Spleen (tissue), 11 donors: ENCODE results near the gene KLHL22. TPM values are rescaled to one million over a fixed set of nuclear protein-coding genes. Genes with fewer than 3 reads are reported as not detected.

Experiments
- DNase-seq: peaks from one replicate; pipeline ENCODE4 v3.0.0-alpha.2; 2020
- H3K27ac ChIP-seq, 8 donors: fragments of 200-600 bp; sonication (generic) in 7 of 8; 1 replicate in 4 of 8; 2 replicates in 4 of 8; pipeline versions ENCODE4 v1.5.0 to v1.8.0; 2016 to 2021; ENCODE audit warnings: inconsistent platforms in 4 of 8, mild to moderate bottlenecking in 4 of 8, moderate library complexity in 1 of 8
- H3K27me3 ChIP-seq, 7 donors: fragments of 200-600 bp; sonication (generic) in 6 of 7; replicated peaks in 1 of 7; 1 replicate in 4 of 7; 2 replicates in 3 of 7; pipeline versions ENCODE4 v1.5.0 to v1.8.0; 2016 to 2021; ENCODE audit warnings: inconsistent platforms in 3 of 7, mild to moderate bottlenecking in 1 of 7
- H3K36me3 ChIP-seq, 6 donors: fragments of 200-600 bp; sonication (generic) in 5 of 6; 1 replicate in 4 of 6; 2 replicates in 2 of 6; pipeline versions ENCODE4 v1.5.0 to v1.8.0; 2016 to 2021; ENCODE audit warnings: inconsistent platforms in 2 of 6
- H3K4me1 ChIP-seq, 6 donors: fragments of 200-600 bp; sonication (generic) in 5 of 6; 1 replicate in 3 of 6; 2 replicates in 3 of 6; pipeline versions ENCODE4 v1.5.0 to v1.8.0; 2016 to 2021; ENCODE audit warnings: inconsistent platforms in 3 of 6
- H3K4me3 ChIP-seq, 8 donors: fragments of 200-600 bp; sonication (generic) in 7 of 8; 1 replicate in 4 of 8; 2 replicates in 4 of 8; pipeline versions ENCODE4 v1.5.0 to v1.8.0; 2016 to 2021; ENCODE audit warnings: inconsistent platforms in 4 of 8, mild to moderate bottlenecking in 4 of 8, moderate library complexity in 2 of 8
- H3K9me3 ChIP-seq, 8 donors: fragments of 200-600 bp; sonication (generic) in 7 of 8; 1 replicate in 4 of 8; 2 replicates in 4 of 8; pipeline versions ENCODE4 v1.5.0 to v1.8.0; 2016 to 2021; ENCODE audit warnings: inconsistent platforms in 4 of 8
- POLR2A ChIP-seq, 3 donors: fragments of 450-650 bp; IDR thresholded peaks; one replicate each; pipeline ENCODE4 v1.5.1; 2017; ENCODE audit warnings: antibody characterized with exemption in 3 of 3, mild to moderate bottlenecking in 1 of 3
- POLR2AphosphoS5 ChIP-seq, 3 donors: sonication (generic); formaldehyde crosslinking; IDR thresholded peaks; one replicate each; pipeline ENCODE4 v1.5.1; 2017; ENCODE audit warnings: antibody characterized with exemption in 3 of 3
- WGBS, 5 donors: extraction: QIAGEN DNeasy Blood & Tissue Kit in 3 of 5; methylation state at CpG; one replicate each; pipeline versions ENCODE4 v1.1.5 to v1.1.7; 2013 to 2018; 5-methylcytosine and 5-hydroxymethylcytosine counted together
- intact Hi-C: fragments of 100-400 bp; cut with DNase I; formaldehyde crosslinking; loops from one replicate; pipeline ENCODE4 v1.15.0; 2023; ENCODE audit warnings: low total_unique reads
- polyA plus RNA-seq, 3 donors: library from polyadenylated mRNA; stranded (reverse); fragments of 200-250 nt; gene quantifications; one replicate each; pipeline ENCODE4 v1.2.1, GENCODE V29; 2013
- total RNA-seq, 7 donors: library from RNA; depleted of rRNA in 3 of 7; stranded (reverse); fragments of >200 nt in 3 of 7; fragmentation: NEBNext Ultra II Directional in 4 of 7; extraction: Animal tissue kit (Norgen Biotek cat#: 25700) in 4 of 7; gene quantifications; one replicate each; pipeline versions ENCODE4 v1.1.0 to v1.2.1, GENCODE V29; 2016 to 2021
- TF ChIP-seq, protein P1 (sequence below), 11 experiments: fragments of 200-600 bp in 7 of 11; fragments of 450-650 bp in 4 of 11; sonication (generic) in 4 of 11; IDR thresholded peaks in 8 of 11; conservative IDR thresholded peaks in 3 of 11; 1 replicate in 7 of 11; 2 replicates in 4 of 11; pipeline versions ENCODE4 v1.4.0 to v1.8.0; 2016 to 2021; ENCODE audit warnings: antibody characterized with exemption in 11 of 11, inconsistent platforms in 4 of 11, mild to moderate bottlenecking in 1 of 11
- donor health status: healthy with polysubstance abuse.
- donor health status: DM: no; HTN: no; CAD: no; lungs with moderate emphysema.
- donor health status: DM: no; HTN: no; CAD: no.
- donor health status: Bipolar disorder and iron deficiency.
- donor health status: healthy.
- donor health status: DM: no; HTN: no; CAD: no.
- donor health status: DM: yes; HTN: yes; CAD: no.

KLHL22 gene
- total and polyA plus RNA-seq, 10 donors = 14.0 to 40.6 (median 28.6) TPM

DNA sequence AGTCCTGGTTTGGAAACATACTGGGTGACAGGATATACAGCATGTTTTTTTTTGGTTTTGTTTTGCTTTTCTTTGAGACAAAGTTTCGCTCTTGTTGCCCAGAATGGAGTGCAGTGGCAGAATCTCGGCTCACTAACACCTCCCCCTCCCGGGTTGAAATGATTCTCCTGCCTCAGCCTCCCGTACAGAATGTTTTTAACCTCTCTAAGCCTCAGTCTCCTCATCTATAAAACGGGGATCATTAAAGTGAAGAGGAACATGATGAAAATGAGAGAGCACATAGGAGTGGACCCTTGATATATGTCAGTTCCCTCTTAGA is 29.9 kb downstream of the KLHL22 start:
- Histone ChIP-seq H3K36me3 (peaks cover 0 to 42% (median 4%) of the 10 kb centered on the region in 6 donors), H3K27me3 (no peaks in the 10 kb centered on the region), H3K27ac (peak overlapping the region in 3 of 8 donors; percentile 92 to 98 (median 94)), H3K4me3 (no peak overlapping the region), H3K4me1 (peaks cover 0 to 55% (median 37%) of the 10 kb centered on the region in 6 donors), H3K9me3 (no peaks in the 10 kb centered on the region)
- TF ChIP-seq POLR2A (IDR thresholded peaks at IDR 0.05) (no peak), POLR2AphosphoS5 (IDR thresholded peaks at IDR 0.05) (no peak)
- TF ChIP-seq, protein P1, sequence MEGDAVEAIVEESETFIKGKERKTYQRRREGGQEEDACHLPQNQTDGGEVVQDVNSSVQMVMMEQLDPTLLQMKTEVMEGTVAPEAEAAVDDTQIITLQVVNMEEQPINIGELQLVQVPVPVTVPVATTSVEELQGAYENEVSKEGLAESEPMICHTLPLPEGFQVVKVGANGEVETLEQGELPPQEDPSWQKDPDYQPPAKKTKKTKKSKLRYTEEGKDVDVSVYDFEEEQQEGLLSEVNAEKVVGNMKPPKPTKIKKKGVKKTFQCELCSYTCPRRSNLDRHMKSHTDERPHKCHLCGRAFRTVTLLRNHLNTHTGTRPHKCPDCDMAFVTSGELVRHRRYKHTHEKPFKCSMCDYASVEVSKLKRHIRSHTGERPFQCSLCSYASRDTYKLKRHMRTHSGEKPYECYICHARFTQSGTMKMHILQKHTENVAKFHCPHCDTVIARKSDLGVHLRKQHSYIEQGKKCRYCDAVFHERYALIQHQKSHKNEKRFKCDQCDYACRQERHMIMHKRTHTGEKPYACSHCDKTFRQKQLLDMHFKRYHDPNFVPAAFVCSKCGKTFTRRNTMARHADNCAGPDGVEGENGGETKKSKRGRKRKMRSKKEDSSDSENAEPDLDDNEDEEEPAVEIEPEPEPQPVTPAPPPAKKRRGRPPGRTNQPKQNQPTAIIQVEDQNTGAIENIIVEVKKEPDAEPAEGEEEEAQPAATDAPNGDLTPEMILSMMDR (IDR thresholded peaks at IDR 0.05 in 8 of 11, conservative IDR thresholded peaks at IDR 0.05 in 3 of 11) = no peak
- intact Hi-C loops = no loop called here
- WGBS, 5 donors = 72 to 94% (median 87%) methylated on average over 5 of the region's 5 CpGs
- DNase-seq = no peak

DNA sequence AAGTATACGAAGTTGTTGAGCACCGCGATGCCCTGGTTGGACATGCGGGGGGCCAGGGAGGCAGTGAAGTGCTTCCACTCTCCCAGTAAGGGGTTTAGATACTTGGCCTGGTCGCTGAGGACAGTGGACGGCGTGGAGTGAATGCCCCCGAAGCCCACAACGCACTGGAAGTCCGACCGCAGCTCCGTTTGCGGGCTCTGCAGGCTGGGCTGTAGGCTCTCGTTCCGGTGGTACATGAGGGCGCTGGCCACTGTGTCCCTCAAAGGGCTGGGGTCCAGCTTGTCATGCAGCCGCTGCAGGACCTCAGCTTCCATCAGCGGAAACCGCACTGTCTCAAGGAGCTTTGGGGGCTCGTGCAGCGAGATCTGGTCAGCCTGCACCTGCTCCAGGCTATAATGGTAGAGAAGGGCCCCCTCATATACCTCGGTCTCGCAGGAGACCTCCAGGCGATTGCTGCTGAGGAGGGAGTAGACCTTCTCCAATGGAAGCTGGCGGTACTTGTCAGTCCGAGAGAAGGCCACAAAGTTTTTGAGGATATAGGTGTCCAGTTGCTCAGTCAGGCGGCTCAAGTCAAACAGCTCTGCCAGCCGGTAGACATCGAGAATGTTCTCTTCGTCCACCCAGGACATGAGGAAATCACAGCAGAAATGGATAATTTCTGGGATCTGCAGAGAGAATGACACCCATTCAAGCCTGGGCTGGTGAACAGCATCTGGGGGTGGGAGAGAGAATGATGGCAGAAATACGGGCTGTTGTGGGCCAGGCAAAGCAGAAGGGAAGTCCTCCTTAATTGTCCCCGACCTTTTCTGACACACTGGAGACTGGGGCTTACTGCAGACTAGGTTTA is 30.5 kb downstream of the KLHL22 start:
- WGBS, 5 donors = 94 to 97% (median 95%) methylated on average over 26 to 32 of the region's 32 CpGs
- intact Hi-C loops = no loop called here
- H3K4me1 ChIP-seq = peaks cover 0 to 55% (median 37%) of the 10 kb centered on the region in 6 donors
- H3K9me3 ChIP-seq = no peaks in the 10 kb centered on the region
- peak overlapping the region; percentile 84 to 98 (median 90) for H3K27ac ChIP-seq
- no peaks in the 10 kb centered on the region for H3K27me3 ChIP-seq
- peak; percentile 78 for DNase-seq
- peaks cover 0 to 39% (median 3%) of the 10 kb centered on the region in 6 donors for H3K36me3 ChIP-seq
- no peak for TF ChIP-seq POLR2A (IDR thresholded peaks at IDR 0.05)
- TF ChIP-seq POLR2AphosphoS5 (IDR thresholded peaks at IDR 0.05) = peak in 1 of 3 donors; percentile 17
- H3K4me3 ChIP-seq = no peak overlapping the region

DNA sequence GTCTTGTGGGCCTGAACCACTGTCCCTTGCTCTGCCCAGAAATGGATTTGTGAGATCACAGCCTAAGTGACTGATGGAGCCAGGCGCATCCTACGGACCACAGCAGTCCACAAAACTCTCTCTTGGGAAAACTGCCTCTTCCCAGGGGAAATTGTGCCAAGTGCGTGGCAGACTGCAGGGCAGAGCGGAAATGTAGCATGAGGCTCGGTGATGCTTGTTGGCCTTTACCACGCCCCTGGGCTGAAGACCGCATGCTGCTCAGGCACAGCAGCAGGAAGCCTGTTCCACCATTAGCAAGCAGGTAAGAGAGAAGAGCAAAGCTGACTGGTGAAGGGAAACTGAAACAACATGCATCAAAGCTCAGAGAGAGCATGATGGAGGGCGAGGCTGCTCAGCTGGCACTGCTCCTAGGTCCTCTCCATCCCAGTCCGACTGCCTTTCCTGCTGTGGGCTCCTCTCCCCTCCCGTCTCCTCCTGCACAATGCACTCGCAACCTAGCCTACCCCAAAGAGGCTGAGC is 31.4 kb downstream of the KLHL22 start:
- Histone ChIP-seq H3K27me3 (no peaks in the 10 kb centered on the region), H3K4me3 (peak overlapping the region in 1 of 8 donors; percentile 48), H3K27ac (peak overlapping the region; percentile 84 to 98 (median 90)), H3K9me3 (no peaks in the 10 kb centered on the region), H3K36me3 (peaks cover 0 to 39% (median 2%) of the 10 kb centered on the region in 6 donors), H3K4me1 (peaks cover 0 to 55% (median 37%) of the 10 kb centered on the region in 6 donors)
- intact Hi-C loops = no loop called here
- TF ChIP-seq POLR2AphosphoS5 (IDR thresholded peaks at IDR 0.05) (peak; percentile 32 to 60 (median 39)), POLR2A (IDR thresholded peaks at IDR 0.05) (no peak)
- TF ChIP-seq, protein P1 (IDR thresholded peaks at IDR 0.05 in 8 of 11, conservative IDR thresholded peaks at IDR 0.05 in 3 of 11) = no peak
- peak; percentile 89 for DNase-seq
- 62 to 91% (median 68%) methylated on average over 10 to 11 of the region's 11 CpGs for WGBS, 5 donors

DNA sequence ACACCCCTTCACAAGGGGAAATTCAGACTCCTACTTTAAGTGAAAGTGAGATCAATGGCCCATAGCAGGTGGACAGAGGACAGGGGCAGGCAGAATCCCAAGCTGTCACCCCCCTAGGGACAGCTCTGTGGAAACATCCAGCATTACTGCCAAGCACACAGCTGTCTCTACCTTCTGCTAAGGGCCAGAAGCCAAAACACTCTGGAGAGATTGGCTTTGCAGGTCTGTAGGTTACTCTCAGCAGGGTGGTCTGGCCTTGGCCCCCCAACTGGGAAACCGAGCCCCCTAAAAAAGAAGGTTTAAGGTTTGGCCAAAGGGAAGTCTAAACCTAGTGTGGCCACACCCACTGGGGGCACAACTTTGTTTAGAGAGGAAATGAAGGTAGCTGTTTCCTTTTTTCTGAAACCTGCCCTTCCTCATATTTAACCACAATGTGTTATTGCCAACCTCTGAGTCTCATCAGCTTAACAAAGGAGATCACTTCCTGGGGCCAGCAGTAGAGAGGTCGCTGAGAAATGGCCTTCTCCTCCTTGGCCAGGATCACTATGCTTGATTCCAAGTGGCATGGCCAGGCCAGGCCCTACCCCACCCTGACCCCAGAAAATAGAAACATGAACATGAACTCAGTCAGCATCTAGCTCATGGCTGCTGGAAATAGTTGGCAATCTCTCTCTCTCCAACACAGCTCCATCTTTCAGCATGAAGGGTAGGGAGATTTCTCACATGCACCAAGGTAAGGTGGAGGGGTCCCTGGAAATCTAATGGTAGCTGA is 32.1 kb downstream of the KLHL22 start:
- H3K27ac ChIP-seq = peak overlapping the region; percentile 84 to 98 (median 90)
- no peaks in the 10 kb centered on the region for H3K27me3 ChIP-seq

More for the DNA sequence above, 32.1 kb downstream of the KLHL22 start:
- peak; percentile 88 for DNase-seq
- H3K4me3 ChIP-seq = peak overlapping the region in 1 of 8 donors; percentile 48
- H3K4me1 ChIP-seq = peaks cover 0 to 55% (median 37%) of the 10 kb centered on the region in 6 donors
- TF ChIP-seq, protein P1 (IDR thresholded peaks at IDR 0.05 in 8 of 11, conservative IDR thresholded peaks at IDR 0.05 in 3 of 11) = no peak
- peak in 1 of 3 donors; percentile 71 for TF ChIP-seq POLR2AphosphoS5 (IDR thresholded peaks at IDR 0.05)
- no peak for TF ChIP-seq POLR2A (IDR thresholded peaks at IDR 0.05)
- intact Hi-C loops = no loop called here
- H3K36me3 ChIP-seq = peaks cover 0 to 41% (median 1%) of the 10 kb centered on the region in 6 donors
- WGBS, 5 donors = 8 to 12% (median 10%) methylated on average over 2 of the region's 2 CpGs
- no peaks in the 10 kb centered on the region for H3K9me3 ChIP-seq
